A549 (cell line): Measurements from ENCODE around the gene ZNF180.

ENCODE experiments used
- CTCF ChIP-seq: fragments of >200 bp; sonication (Bioruptor Twin); formaldehyde crosslinking; IDR thresholded peaks from 3 replicates; pipeline ENCODE4 v1.5.1; 2016
- EHF ChIP-seq: fragments of 250-450 bp; sonication (Bioruptor Pico); IDR thresholded peaks from 2 replicates; pipeline ENCODE4 v1.5.0; 2020; ENCODE audit warnings: mild to moderate bottlenecking
- JUN ChIP-seq, 2 experiments: fragments of >200 bp; sonication (Bioruptor Twin); formaldehyde crosslinking; IDR thresholded peaks; 2 replicates in 1 of 2; 3 replicates in 1 of 2; pipeline ENCODE4 v1.6.1; 2016 to 2017
- NPAS2 ChIP-seq: fragments of 250-450 bp; sonication (Bioruptor Pico); IDR thresholded peaks from 2 replicates; pipeline ENCODE4 v1.8.0; 2022; ENCODE audit warnings: mild to moderate bottlenecking, moderate library complexity, borderline replicate concordance
- RARB ChIP-seq: fragments of 250-450 bp; sonication (Bioruptor Pico); IDR thresholded peaks from 2 replicates; pipeline ENCODE4 v1.8.0; 2021; ENCODE audit warnings: mild to moderate bottlenecking, moderate library complexity
- REST ChIP-seq: fragments of 200-600 bp; sonication (generic); IDR thresholded peaks from 2 replicates; pipeline ENCODE4 v1.6.1; 2016; ENCODE audit warnings: antibody characterized with exemption, mild to moderate bottlenecking, moderate library complexity

GRCh38 chr19:44549507-44549906 lies 49.2 kb upstream of the ZNF180 start:
- TF ChIP-seq NPAS2 (CRISPR knock-in tag): no peak
- TF ChIP-seq CTCF: no peak
- TF ChIP-seq EHF (CRISPR knock-in tag): no peak
- TF ChIP-seq REST: no peak
- no peak for TF ChIP-seq JUN (IDR thresholded peaks at IDR 0.05)
- no peak for TF ChIP-seq RARB (CRISPR knock-in tag)
